Effector memory CD4-positive, alpha-beta T cell (primary cell): ENCODE data around the gene RPS6KA5.

ENCODE experiments used
- DNase-seq, 3 donors: peaks; one replicate each; pipeline ENCODE4 v3.0.0-alpha.2; 2020
- H3K27ac ChIP-seq: 2 replicates; pipeline ENCODE4 v1.7.0; 2013; ENCODE audit warnings: mild to moderate bottlenecking, low read length, moderate library complexity; ENCODE audit not compliant: insufficient read depth, poor library complexity, severe bottlenecking
- H3K27me3 ChIP-seq: replicated peaks from 2 replicates; pipeline ENCODE4 v1.7.0; 2013; ENCODE audit warnings: mild to moderate bottlenecking, low read length; ENCODE audit not compliant: insufficient read depth, control insufficient read depth, poor library complexity, severe bottlenecking
- H3K36me3 ChIP-seq: 2 replicates; pipeline ENCODE4 v1.7.0; 2013; ENCODE audit warnings: mild to moderate bottlenecking, low read length, moderate library complexity; ENCODE audit not compliant: control insufficient read depth, insufficient read depth
- H3K4me1 ChIP-seq: 2 replicates; pipeline ENCODE4 v1.7.0; 2013; ENCODE audit warnings: low read length, mild to moderate bottlenecking; ENCODE audit not compliant: control insufficient read depth, insufficient read depth, poor library complexity, severe bottlenecking
- H3K4me3 ChIP-seq: 2 replicates; pipeline ENCODE4 v1.7.0; 2013; ENCODE audit warnings: low read length, low read depth, mild to moderate bottlenecking; ENCODE audit not compliant: insufficient read depth, poor library complexity, severe bottlenecking
- H3K9me3 ChIP-seq: 2 replicates; pipeline ENCODE4 v1.7.0; 2013; ENCODE audit warnings: mild to moderate bottlenecking, low read length, moderate library complexity; ENCODE audit not compliant: control insufficient read depth

Gene RPS6KA5

DNA sequence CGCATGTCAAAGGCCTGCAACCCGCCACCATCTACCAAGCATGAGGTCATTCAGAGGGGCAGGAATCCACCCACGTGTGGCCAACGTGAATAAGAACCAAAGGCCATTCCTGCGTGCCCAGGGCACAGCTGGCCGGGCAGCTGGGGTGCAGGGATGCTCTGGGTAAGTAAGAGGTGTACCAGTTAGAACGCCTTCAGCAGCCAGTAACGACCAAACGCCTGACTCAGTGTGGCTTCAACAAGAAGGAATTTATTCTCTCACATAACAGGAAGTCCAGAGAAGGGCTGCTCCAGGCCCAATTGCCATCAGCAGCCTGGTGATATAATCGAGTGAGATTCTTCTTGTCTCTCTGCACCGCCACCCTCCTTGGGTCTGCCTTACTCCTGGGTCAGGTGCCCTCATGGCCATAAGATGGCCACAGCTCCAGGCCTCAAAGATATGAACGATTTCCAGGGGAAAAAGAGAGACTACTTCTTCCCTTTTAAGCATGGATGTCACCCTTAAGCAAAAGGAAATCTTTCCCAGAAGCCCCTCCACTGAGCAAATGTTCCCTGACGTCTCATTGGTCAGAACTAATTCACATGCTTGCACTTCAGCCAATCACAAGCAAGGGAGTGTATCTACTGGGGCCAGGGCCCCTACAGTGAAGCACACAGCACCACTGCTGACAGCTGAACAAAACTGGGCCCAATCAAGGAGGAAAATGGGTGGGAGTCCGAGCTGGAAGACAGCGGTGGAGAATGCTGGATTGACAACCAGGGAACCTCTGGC, 251.5 kb downstream of the RPS6KA5 start:
- Histone ChIP-seq H3K4me1 (no peaks in the 10 kb centered on the region), H3K9me3 (no peaks in the 10 kb centered on the region), H3K4me3 (no peak overlapping the region), H3K36me3 (no peaks in the 10 kb centered on the region), H3K27me3 (no peaks in the 10 kb centered on the region), H3K27ac (no peak overlapping the region)
- no peak for DNase-seq

DNA sequence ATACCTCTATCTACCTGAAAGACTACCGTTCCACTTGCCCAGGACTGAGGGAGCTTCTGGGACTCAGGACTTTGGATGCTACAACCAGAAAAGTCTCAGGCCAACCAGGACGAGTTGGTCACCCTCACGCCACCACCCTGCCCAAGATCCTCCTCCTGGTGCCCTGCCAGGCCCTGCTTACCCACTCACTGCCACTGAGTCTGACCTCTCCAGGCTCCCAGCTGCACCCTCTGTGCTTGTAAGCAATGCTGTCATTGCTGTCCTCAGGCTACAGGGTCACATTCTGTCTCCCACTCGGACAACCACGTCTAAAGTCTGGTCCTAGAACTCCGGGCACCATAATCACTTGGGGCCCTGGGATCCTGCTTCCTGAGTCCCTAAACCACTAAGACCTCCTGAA, 253.4 kb downstream of the RPS6KA5 start:
- H3K4me3 ChIP-seq: no peak overlapping the region
- DNase-seq: no peak
- no peaks in the 10 kb centered on the region for H3K4me1 ChIP-seq
- H3K36me3 ChIP-seq: no peaks in the 10 kb centered on the region
- H3K27ac ChIP-seq: no peak overlapping the region
- no peaks in the 10 kb centered on the region for H3K27me3 ChIP-seq
- H3K9me3 ChIP-seq: no peaks in the 10 kb centered on the region

DNA sequence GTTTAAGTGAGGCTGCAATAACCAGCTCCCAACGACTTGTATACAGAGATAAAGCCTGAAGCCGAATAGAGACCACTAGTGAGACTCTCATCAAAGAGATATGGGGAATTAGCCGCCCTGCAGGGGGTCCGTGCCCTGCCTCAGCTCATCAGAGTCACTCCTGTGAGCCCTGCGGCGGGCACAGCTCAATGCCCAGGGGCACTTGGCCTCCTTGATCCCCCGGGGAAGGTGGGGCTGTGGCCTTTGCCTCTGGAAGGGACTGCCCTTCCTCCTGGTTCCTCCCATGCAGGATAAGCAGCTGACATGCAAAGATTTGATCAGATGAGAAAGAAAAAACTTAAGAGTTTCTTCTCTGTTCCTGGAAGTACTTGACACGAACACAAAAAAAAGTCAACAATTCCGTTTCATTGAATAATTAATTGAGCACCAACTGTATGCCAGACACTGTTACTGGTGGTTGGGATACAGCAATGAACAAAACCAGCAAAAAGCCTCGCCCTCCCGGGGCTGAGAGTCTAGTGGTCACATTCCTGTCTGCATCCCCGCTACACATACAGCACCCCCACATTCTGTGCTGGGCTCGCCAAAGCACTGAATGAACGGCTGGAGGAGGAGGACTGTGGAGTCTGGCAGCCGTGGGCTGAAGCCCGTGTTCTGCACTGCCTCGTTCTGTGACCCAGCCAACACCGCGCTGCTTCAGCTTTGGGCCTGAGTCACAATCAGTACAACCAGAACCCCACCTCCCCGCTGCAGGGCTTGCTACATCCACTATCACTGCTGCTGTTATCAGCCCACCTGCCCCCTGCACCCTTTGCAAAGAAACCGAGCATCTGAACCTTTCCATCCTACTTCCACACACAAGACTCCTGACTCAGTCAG, 254.5 kb downstream of the RPS6KA5 start:
- DNase-seq: no peak
- H3K27ac ChIP-seq: no peak overlapping the region

DNA sequence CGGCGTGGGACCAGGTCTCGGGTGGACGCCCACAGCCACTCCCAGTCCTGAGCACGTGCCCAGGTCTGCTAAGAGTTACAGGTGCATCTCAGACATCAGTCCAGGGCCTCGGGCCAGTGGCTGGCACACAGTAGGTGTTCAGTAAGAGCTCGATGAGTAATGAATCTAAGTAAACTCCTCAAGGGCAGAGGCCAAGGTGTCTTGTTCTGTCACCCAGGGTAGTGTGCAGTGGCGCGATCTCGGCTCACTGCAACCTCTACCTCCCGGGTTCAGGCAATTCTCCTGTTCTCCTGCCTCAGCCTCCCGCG, 255.4 kb downstream of the RPS6KA5 start:
- no peaks in the 10 kb centered on the region for H3K27me3 ChIP-seq
- no peak overlapping the region for H3K4me3 ChIP-seq
- no peak overlapping the region for H3K27ac ChIP-seq
- no peaks in the 10 kb centered on the region for H3K9me3 ChIP-seq
- H3K36me3 ChIP-seq: no peaks in the 10 kb centered on the region
- H3K4me1 ChIP-seq: no peaks in the 10 kb centered on the region
- DNase-seq: no peak

More for the DNA sequence above, 254.5 kb downstream of the RPS6KA5 start:
- Histone ChIP-seq H3K4me1 (no peaks in the 10 kb centered on the region), H3K27me3 (no peaks in the 10 kb centered on the region), H3K36me3 (no peaks in the 10 kb centered on the region), H3K4me3 (no peak overlapping the region), H3K9me3 (no peaks in the 10 kb centered on the region)

DNA sequence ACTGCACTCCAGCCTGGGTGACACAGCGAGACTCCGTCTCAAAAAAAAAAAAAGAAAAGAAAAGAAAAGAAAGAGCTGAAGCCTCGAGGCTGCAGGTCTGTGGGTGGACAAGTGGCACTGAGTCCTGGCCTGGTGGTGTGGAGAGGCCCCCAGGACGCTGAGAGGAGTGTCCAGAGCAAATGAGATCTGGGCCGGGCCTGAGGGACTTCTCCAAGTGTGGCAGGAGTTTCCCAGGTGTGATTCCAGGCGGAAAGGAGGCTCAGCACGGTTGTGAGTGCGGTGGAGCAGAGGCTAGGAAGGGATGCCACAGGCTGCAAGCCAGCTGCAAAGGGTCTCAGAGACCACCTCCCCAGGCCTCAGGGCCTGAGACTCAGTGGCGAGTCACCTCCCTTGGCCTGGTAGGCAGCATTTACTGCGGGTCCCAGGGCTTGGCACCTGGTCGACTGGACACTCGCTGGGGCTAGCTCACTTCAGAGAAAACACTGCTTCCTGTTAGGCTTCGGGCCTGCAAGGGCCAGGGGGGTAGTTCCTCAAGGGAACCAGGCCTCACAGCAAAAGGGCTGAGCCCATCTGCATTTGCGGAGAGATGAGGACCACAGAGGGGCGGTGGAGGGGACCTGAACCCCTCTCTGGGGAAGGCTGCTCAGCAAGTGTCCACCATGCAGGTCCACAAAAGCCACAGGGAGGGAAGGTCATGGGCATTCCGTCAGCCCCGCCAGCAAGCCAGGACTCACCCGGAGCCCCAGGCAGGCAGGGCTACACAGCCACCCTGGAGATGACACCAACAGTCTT, 256.0 kb downstream of the RPS6KA5 start:
- H3K4me3 ChIP-seq: no peak overlapping the region
- H3K36me3 ChIP-seq: no peaks in the 10 kb centered on the region
- H3K27ac ChIP-seq: no peak overlapping the region
- H3K4me1 ChIP-seq: no peaks in the 10 kb centered on the region
- H3K27me3 ChIP-seq: no peaks in the 10 kb centered on the region
- no peak for DNase-seq
- no peaks in the 10 kb centered on the region for H3K9me3 ChIP-seq

DNA sequence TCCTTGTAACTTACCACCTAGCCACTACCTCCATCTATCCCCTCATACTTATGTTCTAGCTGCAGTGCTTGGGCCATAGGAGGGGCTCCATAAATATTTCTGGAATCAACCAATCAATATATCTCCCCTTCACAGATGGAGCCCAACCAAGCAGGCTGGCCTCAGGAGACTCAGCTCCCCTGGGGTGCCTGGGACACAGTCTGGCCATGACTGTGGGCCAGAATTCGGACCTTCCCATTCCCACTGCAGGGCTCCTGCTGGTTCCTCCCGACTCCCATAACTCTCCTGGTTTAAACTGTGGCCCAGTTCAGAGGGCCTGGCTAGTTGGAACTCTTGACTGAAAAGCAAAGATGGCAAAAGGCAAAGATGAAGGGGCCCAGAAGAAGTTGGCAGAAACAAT, 257.2 kb downstream of the RPS6KA5 start:
- Histone ChIP-seq H3K27me3 (no peaks in the 10 kb centered on the region), H3K9me3 (no peaks in the 10 kb centered on the region), H3K4me1 (no peaks in the 10 kb centered on the region), H3K36me3 (no peaks in the 10 kb centered on the region), H3K4me3 (no peak overlapping the region), H3K27ac (no peak overlapping the region)
- no peak for DNase-seq

DNA sequence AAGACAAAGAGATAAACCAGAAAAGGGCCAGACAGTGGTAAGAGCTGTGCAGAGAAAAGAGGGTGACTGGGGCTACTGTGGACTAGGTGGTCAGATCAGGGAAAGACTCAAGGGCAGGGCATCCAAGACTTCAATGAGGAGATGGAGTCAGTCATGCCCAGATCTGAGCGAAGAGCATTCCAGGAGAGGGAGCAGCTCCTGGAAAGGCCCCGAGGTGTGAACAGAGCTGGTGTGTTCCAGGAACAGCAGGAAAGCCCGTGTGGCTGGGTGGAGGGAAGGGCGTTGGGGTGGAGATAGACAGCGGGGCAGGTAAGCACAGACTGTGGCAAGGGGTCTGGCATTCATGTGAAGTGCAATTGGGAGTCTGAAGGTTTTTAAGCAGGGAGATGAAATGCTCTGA, 261.0 kb downstream of the RPS6KA5 start:
- no peak for DNase-seq
- H3K9me3 ChIP-seq: no peaks in the 10 kb centered on the region
- H3K36me3 ChIP-seq: no peaks in the 10 kb centered on the region
- H3K4me3 ChIP-seq: no peak overlapping the region
- no peaks in the 10 kb centered on the region for H3K4me1 ChIP-seq
- H3K27me3 ChIP-seq: no peaks in the 10 kb centered on the region
- H3K27ac ChIP-seq: no peak overlapping the region

DNA sequence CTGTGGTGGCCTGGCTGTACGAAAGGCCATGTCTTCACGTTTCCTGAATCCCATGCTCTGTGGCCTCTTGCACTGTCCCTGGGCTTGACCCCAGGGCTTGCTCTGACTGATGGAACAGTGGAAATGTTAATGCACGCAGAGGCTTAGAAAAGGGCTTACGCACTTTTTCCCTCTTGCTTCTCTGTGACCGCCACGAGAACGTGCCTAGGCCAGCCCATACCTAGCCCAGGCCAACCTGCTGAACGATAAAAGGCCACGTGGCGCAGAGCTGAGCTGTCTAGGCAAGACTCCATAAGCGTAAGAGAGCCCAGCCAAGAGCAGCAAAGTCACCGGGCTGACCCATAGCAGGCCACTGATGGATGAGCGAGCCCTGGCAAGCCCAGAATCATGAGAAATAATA, 262.5 kb downstream of the RPS6KA5 start:
- Histone ChIP-seq H3K4me1 (no peaks in the 10 kb centered on the region), H3K27me3 (no peaks in the 10 kb centered on the region), H3K9me3 (no peaks in the 10 kb centered on the region), H3K4me3 (no peak overlapping the region), H3K36me3 (no peaks in the 10 kb centered on the region), H3K27ac (no peak overlapping the region)
- DNase-seq: no peak
